Psoas muscle (tissue), 8 donors: ENCODE data around the gene RPP14. TPM values are rescaled to one million over a fixed set of nuclear protein-coding genes. Genes with fewer than 3 reads are reported as not detected.

Experiments
- ATAC-seq, 4 donors: fragments of 200-7000 bp; cut with Tn5 transposase; one replicate each; pipeline ENCODE4 v1.9.1; 2020; ENCODE audit warnings: moderate library complexity in 3 of 4, mild to moderate bottlenecking in 2 of 4
- DNase-seq, 2 donors: peaks; one replicate each; pipeline ENCODE4 v3.0.0-alpha.2; 2020
- H3K27ac ChIP-seq: fragments of 200-600 bp; one replicate; pipeline ENCODE4 v1.8.0; 2022
- H3K27me3 ChIP-seq, 3 donors: fragments of 200-600 bp in 1 of 3; one replicate each; pipeline versions ENCODE4 v1.6.1 to v1.8.0; 2013 to 2022; ENCODE audit warnings: low read length in 2 of 3, mild to moderate bottlenecking in 2 of 3, moderate library complexity in 1 of 3; ENCODE audit not compliant: insufficient read depth in 3 of 3
- H3K36me3 ChIP-seq, 2 donors: fragments of 200-600 bp in 1 of 2; one replicate each; pipeline versions ENCODE4 v1.6.1 to v1.8.0; 2013 to 2022; ENCODE audit warnings: low read depth in 1 of 2, mild to moderate bottlenecking in 1 of 2, moderate library complexity in 1 of 2; ENCODE audit not compliant: insufficient read depth in 1 of 2
- H3K4me1 ChIP-seq: fragments of 200-600 bp; one replicate; pipeline ENCODE4 v1.8.0; 2022
- H3K4me3 ChIP-seq: fragments of 200-600 bp; one replicate; pipeline ENCODE4 v1.8.0; 2022; ENCODE audit warnings: mild to moderate bottlenecking
- H3K9me3 ChIP-seq: fragments of 200-600 bp; one replicate; pipeline ENCODE4 v1.8.0; 2022
- CTCF ChIP-seq: fragments of 200-600 bp; IDR thresholded peaks from one replicate; pipeline ENCODE4 v1.8.0; 2022; ENCODE audit warnings: antibody characterized with exemption
- WGBS, 3 donors: extraction: QIAGEN DNeasy Blood & Tissue Kit; methylation state at CpG; one replicate each; pipeline versions ENCODE4 v1.1.6 to v1.1.7; 2013; 5-methylcytosine and 5-hydroxymethylcytosine counted together
- intact Hi-C, 2 donors: fragments of 100-400 bp; cut with DNase I; formaldehyde crosslinking; loops; one replicate each; pipeline versions ENCODE4 v1.11.0 to v1.14.2; 2022
- polyA plus RNA-seq, 3 donors: library from polyadenylated mRNA; stranded (reverse); fragments of 200-250 nt; gene quantifications; one replicate each; pipeline ENCODE4 v1.2.3, GENCODE V29; 2013
- total RNA-seq, 4 donors: library from RNA; stranded (reverse); fragmentation: NEBNext Ultra II Directional in 2 of 4; extraction: Animal tissue kit (Norgen Biotek cat#: 25700) in 2 of 4; gene quantifications; one replicate each; pipeline versions ENCODE4 v1.2.1 to v1.2.4, GENCODE V29; 2021 to 2023
- donor health status: healthy with polysubstance abuse.
- donor health status: DM: no; HTN: no; CAD: no; lungs with moderate emphysema.
- donor health status: Bipolar disorder and iron deficiency.
- donor health status: healthy.
- donor health status: DM: yes; HTN: yes; CAD: no.
- donor health status: DM: no; HTN: no; CAD: no.
- donor health status: DM: no; HTN: no; CAD: no.
- donor health status: DM: yes; HTN: yes; CAD: no.

The RPP14 gene
- total and polyA plus RNA-seq, 7 donors = 17.3 to 36.6 (median 28.0) TPM

GRCh38 chr3:58369038-58369437 is 63.0 kb downstream of the RPP14 start:
- WGBS, 3 donors = 92 to 100% (median 94%) methylated on average over 1 of the region's 1 CpG
- TF ChIP-seq CTCF = no peak
- no peak overlapping the region for H3K4me3 ChIP-seq
- intact Hi-C loops = no loop called here
- H3K27ac ChIP-seq = no peak overlapping the region
- no peak for DNase-seq
- no peaks in the 10 kb centered on the region for H3K27me3 ChIP-seq
- no peaks in the 10 kb centered on the region for H3K4me1 ChIP-seq
- ATAC-seq = no peak
- H3K36me3 ChIP-seq = peaks cover 0 to 19% of the 10 kb centered on the region in 2 donors
- H3K9me3 ChIP-seq = no peaks in the 10 kb centered on the region

Other genes with a start within 250 kb of the RPP14 start
- 1 to 10 TPM in 2 of 4 donors, under 1 TPM in 2; 0.57 to 1.4 (median 1.1) TPM for gene DNASE1L3, start 95.3 kb upstream of the RPP14 start, total RNA-seq
- gene DNASE1L3, start 95.3 kb upstream of the RPP14 start, polyA plus RNA-seq = under 1 TPM; 0.18 to 0.73 (median 0.32) TPM
- 1 to 10 TPM; 2.0 to 7.2 (median 5.1) TPM for gene ABHD6, start 68.5 kb upstream of the RPP14 start, total RNA-seq
- 1 to 10 TPM; 1.7 to 5.7 (median 2.5) TPM for gene ABHD6, start 68.5 kb upstream of the RPP14 start, polyA plus RNA-seq
- gene HTD2, start 275 bp downstream of the RPP14 start, total RNA-seq = 10 to 100 TPM; 12.0 to 17.9 (median 15.8) TPM
- gene HTD2, start 275 bp downstream of the RPP14 start, polyA plus RNA-seq = 10 to 100 TPM; 10.9 to 37.0 (median 12.5) TPM
- 10 to 100 TPM; 15.5 to 17.5 (median 16.5) TPM for gene PXK, start 26.6 kb downstream of the RPP14 start, total RNA-seq
- 10 to 100 TPM in 1 of 3 donors, 1 to 10 TPM in 2; 3.4 to 14.7 (median 8.6) TPM for gene PXK, start 26.6 kb downstream of the RPP14 start, polyA plus RNA-seq
- 100 to 1,000 TPM; 105 to 158 (median 128) TPM for gene PDHB, start 127.6 kb downstream of the RPP14 start, total RNA-seq
- 100 to 1,000 TPM; 116 to 137 (median 131) TPM for gene PDHB, start 127.6 kb downstream of the RPP14 start, polyA plus RNA-seq
- gene KCTD6, start 185.9 kb downstream of the RPP14 start, total RNA-seq = 10 to 100 TPM in 1 of 4 donors, 1 to 10 TPM in 3; 5.8 to 11.0 (median 6.9) TPM
- 1 to 10 TPM; 2.6 to 9.8 (median 6.5) TPM for gene KCTD6, start 185.9 kb downstream of the RPP14 start, polyA plus RNA-seq
- gene ACOX2, start 230.9 kb downstream of the RPP14 start, total RNA-seq = 10 to 100 TPM in 2 of 4 donors, 1 to 10 TPM in 2; 1.8 to 18.1 (median 8.7) TPM
- gene ACOX2, start 230.9 kb downstream of the RPP14 start, polyA plus RNA-seq = 1 to 10 TPM; 2.2 to 4.4 (median 2.4) TPM